Measurements from ENCODE around the gene GBP2.

The GBP2 gene

DNA sequence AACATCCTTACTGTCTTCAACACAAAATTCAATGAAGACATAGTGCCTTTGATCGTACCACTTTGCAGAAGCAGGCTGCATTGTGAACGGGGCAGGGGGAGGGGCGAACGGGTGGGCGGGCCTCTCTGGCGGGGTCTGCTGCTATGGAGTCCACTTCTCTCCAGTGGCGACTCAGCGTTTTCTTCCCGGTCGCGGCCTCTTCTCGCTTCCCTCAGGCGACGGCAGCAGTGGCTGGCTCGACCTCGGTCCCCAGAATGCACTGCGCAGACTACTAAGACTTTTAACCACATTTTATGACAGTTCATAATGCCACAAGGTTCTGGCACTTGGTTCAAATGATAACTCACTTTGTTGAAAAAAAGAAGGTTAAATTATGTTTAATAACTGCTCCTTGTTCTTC, 21.2 kb downstream of the GBP2 start:
- Histone ChIP-seq H3K4me2 (ENCODE audit: low read length) (no peak overlapping the region), H3K27me3 (ENCODE audit: low read depth, low read length) (no peaks in the 10 kb centered on the region), H3K9ac (ENCODE audit: low read length) (no peak overlapping the region), H4K20me1 (ENCODE audit: insufficient read depth, low read length) (no peaks in the 10 kb centered on the region), H3K4me3 (ENCODE audit: low read length) (no peak overlapping the region), H3K27ac (ENCODE audit: low read length) (no peak overlapping the region), H3K4me1 (ENCODE audit: low read length) (peaks cover 6% of the 10 kb centered on the region), H3K9me3 (ENCODE audit: insufficient read depth, low read length) (no peaks in the 10 kb centered on the region), H3K79me2 (ENCODE audit: low read length) (no peaks in the 10 kb centered on the region), H2AFZ (ENCODE audit: low read depth, low read length) (no peak overlapping the region), H3K36me3 (replicated peaks; ENCODE audit: low read depth, low read length) (no peaks in the 10 kb centered on the region)
- TF ChIP-seq EZH2phosphoT487 (IDR thresholded peaks at IDR 0.05; ENCODE audit: low read depth) = no peak
- TF ChIP-seq, protein P1, sequence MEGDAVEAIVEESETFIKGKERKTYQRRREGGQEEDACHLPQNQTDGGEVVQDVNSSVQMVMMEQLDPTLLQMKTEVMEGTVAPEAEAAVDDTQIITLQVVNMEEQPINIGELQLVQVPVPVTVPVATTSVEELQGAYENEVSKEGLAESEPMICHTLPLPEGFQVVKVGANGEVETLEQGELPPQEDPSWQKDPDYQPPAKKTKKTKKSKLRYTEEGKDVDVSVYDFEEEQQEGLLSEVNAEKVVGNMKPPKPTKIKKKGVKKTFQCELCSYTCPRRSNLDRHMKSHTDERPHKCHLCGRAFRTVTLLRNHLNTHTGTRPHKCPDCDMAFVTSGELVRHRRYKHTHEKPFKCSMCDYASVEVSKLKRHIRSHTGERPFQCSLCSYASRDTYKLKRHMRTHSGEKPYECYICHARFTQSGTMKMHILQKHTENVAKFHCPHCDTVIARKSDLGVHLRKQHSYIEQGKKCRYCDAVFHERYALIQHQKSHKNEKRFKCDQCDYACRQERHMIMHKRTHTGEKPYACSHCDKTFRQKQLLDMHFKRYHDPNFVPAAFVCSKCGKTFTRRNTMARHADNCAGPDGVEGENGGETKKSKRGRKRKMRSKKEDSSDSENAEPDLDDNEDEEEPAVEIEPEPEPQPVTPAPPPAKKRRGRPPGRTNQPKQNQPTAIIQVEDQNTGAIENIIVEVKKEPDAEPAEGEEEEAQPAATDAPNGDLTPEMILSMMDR (IDR thresholded peaks at IDR 0.05; ENCODE audit: low read depth, low read length) = no peak

DNA sequence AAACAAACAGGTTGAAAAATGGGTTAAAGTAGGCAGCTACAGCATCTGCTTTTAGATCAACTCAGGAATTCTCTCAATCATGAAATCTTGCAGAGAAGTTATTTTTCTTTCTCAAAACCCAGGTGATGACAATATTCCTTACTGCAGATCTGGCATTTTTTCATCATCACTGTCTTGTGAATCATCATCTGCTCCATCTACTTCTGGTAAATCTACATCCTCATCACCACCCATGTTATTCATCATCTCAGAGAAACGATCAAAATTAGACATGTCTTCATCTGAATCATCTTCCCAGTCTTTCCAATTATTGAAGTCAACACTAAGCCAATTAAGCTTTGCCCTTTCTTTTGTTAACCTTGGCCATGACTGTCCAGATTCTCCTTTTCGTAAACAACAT, 21.8 kb downstream of the GBP2 start:
- Histone ChIP-seq H3K4me1 (ENCODE audit: low read length) (peaks cover 6% of the 10 kb centered on the region), H3K27me3 (ENCODE audit: low read depth, low read length) (no peaks in the 10 kb centered on the region), H3K9ac (ENCODE audit: low read length) (no peak overlapping the region), H3K27ac (ENCODE audit: low read length) (no peak overlapping the region), H3K79me2 (ENCODE audit: low read length) (no peaks in the 10 kb centered on the region), H3K4me3 (ENCODE audit: low read length) (no peak overlapping the region), H3K36me3 (replicated peaks; ENCODE audit: low read depth, low read length) (no peaks in the 10 kb centered on the region), H4K20me1 (ENCODE audit: insufficient read depth, low read length) (no peaks in the 10 kb centered on the region), H2AFZ (ENCODE audit: low read depth, low read length) (no peak overlapping the region), H3K9me3 (ENCODE audit: insufficient read depth, low read length) (no peaks in the 10 kb centered on the region), H3K4me2 (ENCODE audit: low read length) (no peak overlapping the region)
- TF ChIP-seq, protein P1 (IDR thresholded peaks at IDR 0.05; ENCODE audit: low read depth, low read length) = no peak
- TF ChIP-seq EZH2phosphoT487 (IDR thresholded peaks at IDR 0.05; ENCODE audit: low read depth) = no peak

DNA sequence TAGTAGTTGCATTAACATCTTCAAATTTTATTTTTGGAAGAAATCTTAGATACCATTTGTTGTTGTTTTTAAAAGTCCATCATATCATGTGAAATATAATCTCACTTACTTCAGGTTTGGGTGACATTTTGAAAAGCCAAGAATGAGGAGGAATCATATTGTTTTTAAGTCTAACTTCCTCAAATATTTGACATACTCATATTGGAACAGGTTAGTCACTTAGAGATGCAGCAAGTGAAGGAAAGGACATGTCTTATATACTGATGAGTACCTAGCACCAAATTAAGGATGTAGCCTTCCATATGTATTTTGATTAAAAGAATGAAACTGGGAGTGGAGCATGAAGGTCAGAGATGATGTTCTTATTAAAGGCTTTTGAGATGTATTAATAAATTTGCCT, 23.9 kb downstream of the GBP2 start:
- H4K20me1 ChIP-seq (ENCODE audit: insufficient read depth, low read length) = no peaks in the 10 kb centered on the region
- H3K27ac ChIP-seq (ENCODE audit: low read length) = no peak overlapping the region
- H2AFZ ChIP-seq (ENCODE audit: low read depth, low read length) = no peak overlapping the region
- no peaks in the 10 kb centered on the region for H3K36me3 ChIP-seq (replicated peaks; ENCODE audit: low read depth, low read length)
- H3K27me3 ChIP-seq (ENCODE audit: low read depth, low read length) = no peaks in the 10 kb centered on the region
- peaks cover 6% of the 10 kb centered on the region for H3K4me1 ChIP-seq (ENCODE audit: low read length)
- no peaks in the 10 kb centered on the region for H3K9me3 ChIP-seq (ENCODE audit: insufficient read depth, low read length)
- TF ChIP-seq, protein P1 (IDR thresholded peaks at IDR 0.05; ENCODE audit: low read depth, low read length) = no peak
- TF ChIP-seq EZH2phosphoT487 (IDR thresholded peaks at IDR 0.05; ENCODE audit: low read depth) = no peak
- H3K79me2 ChIP-seq (ENCODE audit: low read length) = no peaks in the 10 kb centered on the region
- H3K4me2 ChIP-seq (ENCODE audit: low read length) = no peak overlapping the region
- H3K9ac ChIP-seq (ENCODE audit: low read length) = no peak overlapping the region
- no peak overlapping the region for H3K4me3 ChIP-seq (ENCODE audit: low read length)

DNA sequence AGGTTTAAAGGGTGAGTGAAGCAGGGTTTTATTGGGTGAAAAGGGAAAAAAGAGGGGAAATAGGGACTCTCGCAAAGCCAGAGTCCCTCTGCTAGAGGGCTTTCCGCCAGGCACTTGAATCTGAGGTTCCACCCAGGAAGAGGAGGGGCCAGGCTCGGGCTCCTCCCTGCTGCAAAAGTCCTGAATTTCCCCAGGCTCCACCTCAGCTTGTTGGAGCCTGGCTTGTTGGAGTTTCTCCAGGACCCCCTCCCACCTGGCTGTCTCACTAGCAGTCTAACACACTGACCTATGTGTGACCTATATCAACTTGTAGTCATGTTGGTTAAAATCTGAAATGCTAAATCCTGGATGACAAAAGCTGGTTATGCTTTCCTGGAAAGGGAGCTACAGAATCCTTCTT, 25.5 kb downstream of the GBP2 start:
- H3K9me3 ChIP-seq (ENCODE audit: insufficient read depth, low read length) = no peaks in the 10 kb centered on the region
- H3K27ac ChIP-seq (ENCODE audit: low read length) = no peak overlapping the region
- no peak overlapping the region for H2AFZ ChIP-seq (ENCODE audit: low read depth, low read length)
- no peak overlapping the region for H3K9ac ChIP-seq (ENCODE audit: low read length)
- TF ChIP-seq EZH2phosphoT487 (IDR thresholded peaks at IDR 0.05; ENCODE audit: low read depth) = no peak
- TF ChIP-seq, protein P1 (IDR thresholded peaks at IDR 0.05; ENCODE audit: low read depth, low read length) = no peak
- H3K4me2 ChIP-seq (ENCODE audit: low read length) = no peak overlapping the region
- no peaks in the 10 kb centered on the region for H3K27me3 ChIP-seq (ENCODE audit: low read depth, low read length)
- H4K20me1 ChIP-seq (ENCODE audit: insufficient read depth, low read length) = no peaks in the 10 kb centered on the region
- no peak overlapping the region for H3K4me3 ChIP-seq (ENCODE audit: low read length)
- H3K79me2 ChIP-seq (ENCODE audit: low read length) = no peaks in the 10 kb centered on the region
- H3K36me3 ChIP-seq (replicated peaks; ENCODE audit: low read depth, low read length) = no peaks in the 10 kb centered on the region
- H3K4me1 ChIP-seq (ENCODE audit: low read length) = peaks cover 6% of the 10 kb centered on the region

Data from OCI-LY3 (cell line).